Lower lobe of right lung (tissue), 2 donors: ENCODE measurements around the gene ZYG11B. TPM values are rescaled to one million over a fixed set of nuclear protein-coding genes. Genes with fewer than 3 reads are reported as not detected.

Experiments used
- ATAC-seq, 2 donors: fragments of 200-7000 bp; cut with Tn5 transposase; one replicate each; pipeline ENCODE4 v1.9.1; 2020 to 2022; ENCODE audit warnings: mild to moderate bottlenecking in 2 of 2, moderate library complexity in 2 of 2
- DNase-seq: peaks from one replicate; pipeline ENCODE4 v3.0.0-alpha.2; 2020
- H3K27ac ChIP-seq: fragments of 200-600 bp; one replicate; pipeline ENCODE4 v1.8.0; 2022
- H3K27me3 ChIP-seq: fragments of 200-600 bp; one replicate; pipeline ENCODE4 v1.8.0; 2022; ENCODE audit warnings: low read depth
- H3K36me3 ChIP-seq: fragments of 200-600 bp; one replicate; pipeline ENCODE4 v1.8.0; 2022; ENCODE audit warnings: mild to moderate bottlenecking
- H3K4me1 ChIP-seq: fragments of 200-600 bp; one replicate; pipeline ENCODE4 v1.8.0; 2022
- H3K4me3 ChIP-seq: fragments of 200-600 bp; one replicate; pipeline ENCODE4 v1.8.0; 2022; ENCODE audit warnings: mild to moderate bottlenecking
- H3K9me3 ChIP-seq: fragments of 200-600 bp; one replicate; pipeline ENCODE4 v1.8.0; 2022
- CTCF ChIP-seq: fragments of 200-600 bp; IDR thresholded peaks from one replicate; pipeline ENCODE4 v1.8.0; 2022; ENCODE audit warnings: antibody characterized with exemption, mild to moderate bottlenecking
- intact Hi-C: fragments of 100-400 bp; cut with DNase I; formaldehyde crosslinking; loops from one replicate; pipeline ENCODE4 v1.11.0; 2022
- long read RNA-seq: library from polyadenylated mRNA; unstranded; transcript quantifications from one replicate; pipeline ENCODE4 v2.0.0, GENCODE V29; 2021
- total RNA-seq: library from RNA; stranded (reverse); fragmentation: NEBNext Ultra II Directional; extraction: Animal tissue kit (Norgen Biotek cat#: 25700); gene quantifications from one replicate; pipeline ENCODE4 v1.2.1, GENCODE V29; 2021
- donor health status: DM: no; HTN: yes; CAD: no; lungs with severe emphysema.

Gene ZYG11B
- 30.6 TPM for total RNA-seq
- long read RNA-seq, full-length matches to known transcripts = 11 of 27 reads
- long read RNA-seq, partial matches to known transcripts = 3 of 27 reads
- long read RNA-seq, other reads (novel, unspliced or antisense) = 13 of 27 reads

- intact Hi-C loops = no loop called here
- Histone ChIP-seq H3K27ac (peak within 1 kb of the TSS; percentile 91), H3K27me3 (no peaks in the 10 kb centered on the region), H3K4me1 (peaks cover 17% of the 10 kb centered on the region), H3K4me3 (peak within 1 kb of the TSS; percentile 94), H3K36me3 (no peaks in the 10 kb centered on the region), H3K9me3 (no peaks in the 10 kb centered on the region)
- ATAC-seq (peak; percentile 99), DNase-seq (peak; percentile 93)
- TF ChIP-seq CTCF = no peak
Observed at GRCh38 chr1:52726265-52727113, at the start of gene ZYG11B. TSS of gene ZYG11B (plus strand) at chr1:52726453. CDS start at chr1:52726654, 201 bp downstream.

- no peaks in the 10 kb centered on the region for H3K9me3 ChIP-seq
Observed at GRCh38 chr1:52677076-52677806, 49.0 kb upstream of the ZYG11B start.

GRCh38 chr1:52679048-52679447 is 47.2 kb upstream of the ZYG11B start:
- Histone ChIP-seq H3K27me3 (no peaks in the 10 kb centered on the region), H3K36me3 (no peaks in the 10 kb centered on the region), H3K9me3 (no peaks in the 10 kb centered on the region), H3K4me1 (peaks cover 12% of the 10 kb centered on the region), H3K27ac (no peak overlapping the region), H3K4me3 (no peak overlapping the region)
- intact Hi-C loops = no loop called here
- TF ChIP-seq CTCF = no peak
- DNase-seq (no peak), ATAC-seq (no peak)

More at GRCh38 chr1:52677076-52677806, 49.0 kb upstream of the ZYG11B start:
- H3K4me3 ChIP-seq = no peak overlapping the region
- DNase-seq (no peak), ATAC-seq (peak; percentile 77 to 80)
- intact Hi-C loops = no loop called here
- no peaks in the 10 kb centered on the region for H3K36me3 ChIP-seq
- TF ChIP-seq CTCF = no peak
- peaks cover 12% of the 10 kb centered on the region for H3K4me1 ChIP-seq
- H3K27me3 ChIP-seq = no peaks in the 10 kb centered on the region
- H3K27ac ChIP-seq = no peak overlapping the region

GRCh38 chr1:52679498-52679897 is 46.8 kb upstream of the ZYG11B start:
- ATAC-seq (no peak), DNase-seq (no peak)
- no peak for TF ChIP-seq CTCF
- Histone ChIP-seq H3K4me1 (peaks cover 12% of the 10 kb centered on the region), H3K27me3 (no peaks in the 10 kb centered on the region), H3K36me3 (no peaks in the 10 kb centered on the region), H3K27ac (no peak overlapping the region), H3K4me3 (no peak overlapping the region), H3K9me3 (no peaks in the 10 kb centered on the region)
- intact Hi-C loops = no loop called here

- H3K9me3 ChIP-seq = no peaks in the 10 kb centered on the region
- peaks cover 3% of the 10 kb centered on the region for H3K36me3 ChIP-seq
- DNase-seq (no peak), ATAC-seq (no peak)
- no peak overlapping the region for H3K4me3 ChIP-seq
- peaks cover 12% of the 10 kb centered on the region for H3K4me1 ChIP-seq
- H3K27me3 ChIP-seq = no peaks in the 10 kb centered on the region
- TF ChIP-seq CTCF = no peak
- intact Hi-C loops = no loop called here
- no peak overlapping the region for H3K27ac ChIP-seq
Observed at GRCh38 chr1:52680353-52680752, 45.9 kb upstream of the ZYG11B start.
